Fibroblast of the conjunctiva (primary cell): ENCODE results near the gene NOTCH1.
"Not testable (repeated sequence)": the region's sequence is repeated elsewhere in the genome, so short reads cannot be mapped to it uniquely, and the experiment has no call there.

Experiments
- DNase-seq: peaks from one replicate; pipeline ENCODE4 v3.0.0-alpha.2; 2010; ENCODE audit warnings: low read depth

The NOTCH1 gene

GRCh38 chr9:136545965-136546696 is at the start of gene NOTCH1:
Gene NOTCH1 (minus strand): TSS chr9:136546048. CDS start chr9:136545786, 262 bp downstream.
- peak; percentile 56 for DNase-seq

GRCh38 chr9:136594492-136594891 is 48.6 kb upstream of the NOTCH1 start:
- no peak for DNase-seq

GRCh38 chr9:136593581-136593980 is 47.7 kb upstream of the NOTCH1 start:
- DNase-seq, result no peak

GRCh38 chr9:136592666-136593065 is 46.8 kb upstream of the NOTCH1 start:
- no peak for DNase-seq

- DNase-seq, result no peak
These were observed 45.2 kb upstream of the NOTCH1 start for GRCh38 chr9:136590821-136591752.

GRCh38 chr9:136589766-136590763 is 44.2 kb upstream of the NOTCH1 start:
- no peak for DNase-seq

GRCh38 chr9:136588663-136589464 is 43.0 kb upstream of the NOTCH1 start:
- DNase-seq, result no peak

- no peak for DNase-seq
These were observed 42.3 kb upstream of the NOTCH1 start for GRCh38 chr9:136587944-136588662.

- peak; percentile 43 for DNase-seq
These were observed 41.5 kb upstream of the NOTCH1 start for GRCh38 chr9:136587145-136587943.

GRCh38 chr9:136586391-136586953 is 40.6 kb upstream of the NOTCH1 start:
- DNase-seq, result no peak

- DNase-seq, result no peak
These were observed 39.8 kb upstream of the NOTCH1 start for GRCh38 chr9:136585531-136586120.

GRCh38 chr9:136584934-136585333 is 39.1 kb upstream of the NOTCH1 start:
- DNase-seq, result no peak

- DNase-seq, result no peak
These were observed 38.6 kb upstream of the NOTCH1 start for GRCh38 chr9:136584401-136584932.

- DNase-seq, result no peak
These were observed 37.3 kb upstream of the NOTCH1 start for GRCh38 chr9:136582977-136583735.

GRCh38 chr9:136581614-136582447 is 36.0 kb upstream of the NOTCH1 start:
- DNase-seq, result no peak

GRCh38 chr9:136579650-136580219 is 33.9 kb upstream of the NOTCH1 start:
- DNase-seq, result not testable (repeated sequence)
